ENCODE data around the gene CFAP74. TPM values are rescaled to one million over a fixed set of nuclear protein-coding genes. Genes with fewer than 3 reads are reported as not detected.

The CFAP74 gene
- total and polyA plus RNA-seq, 5 donors from 2014 or later: not detected

DNA sequence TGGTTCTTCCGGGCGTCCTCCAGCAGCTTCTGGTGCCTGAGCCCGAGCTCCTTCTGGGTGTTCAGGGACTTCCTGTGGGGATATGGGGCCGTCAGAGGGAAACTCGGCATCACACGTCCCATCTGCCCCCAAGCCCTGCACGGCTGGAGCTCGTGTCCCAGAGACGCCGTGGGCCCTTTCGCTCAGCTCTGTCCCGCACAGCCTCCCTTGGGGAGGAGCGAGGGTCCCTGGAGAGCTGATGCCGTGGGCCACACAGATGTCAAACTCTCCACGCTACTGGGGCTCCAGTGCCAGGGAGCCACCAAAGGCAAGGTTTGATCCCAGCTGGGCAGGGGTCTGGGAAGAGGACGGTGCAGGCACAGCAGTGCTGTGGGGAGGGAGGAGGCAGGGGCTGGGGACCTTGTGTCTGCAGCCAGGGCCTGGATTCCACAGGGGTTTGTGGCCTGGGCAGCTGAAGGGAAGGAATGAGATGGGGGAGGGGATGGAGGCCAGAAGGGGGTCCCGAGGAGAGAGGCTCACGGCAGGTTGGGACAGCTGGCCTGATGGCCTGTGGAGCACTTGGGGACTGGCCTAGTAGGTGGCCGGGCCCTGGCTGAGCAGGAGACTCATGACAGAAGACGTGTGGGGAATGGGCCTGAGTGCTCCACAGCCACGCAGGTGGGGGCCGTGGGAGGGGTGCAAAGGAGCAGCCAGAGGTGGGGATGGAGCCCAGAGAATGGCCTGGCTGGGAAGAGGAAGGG is 30.4 kb downstream of the CFAP74 start:
- H3K27me3 Mint-ChIP-seq: no peaks in the 10 kb centered on the region
- no peak overlapping the region for H3K27ac Mint-ChIP-seq
- no peak overlapping the region for H3K4me3 ChIP-seq (ENCODE audit: low read depth, low read length)
- peaks cover 0 to 2% (median 0%) of the 10 kb centered on the region in 7 donors for H3K9me3 Mint-ChIP-seq
- H3K36me3 Mint-ChIP-seq: no peaks in the 10 kb centered on the region
- no peaks in the 10 kb centered on the region for H3K36me3 ChIP-seq (ENCODE audit: control insufficient read depth, insufficient read depth, low read length)
- no peaks in the 10 kb centered on the region for H3K4me1 Mint-ChIP-seq
- DNase-seq (no peak), ATAC-seq (ENCODE audit: low read depth in 2 of 2) (no peak)
- no peak overlapping the region for H3K27ac ChIP-seq (ENCODE audit: insufficient read depth, low read length, poor library complexity, severe bottlenecking)
- H3K4me3 Mint-ChIP-seq: no peak overlapping the region
- no peaks in the 10 kb centered on the region for H3K27me3 ChIP-seq (ENCODE audit: control insufficient read depth, insufficient read depth, low read length)
- no peaks in the 10 kb centered on the region for H3K9me3 ChIP-seq (ENCODE audit: control insufficient read depth in 2 of 2, low read length in 2 of 2)
- H3K4me1 ChIP-seq (ENCODE audit: control insufficient read depth, insufficient read depth, low read length, poor library complexity, severe bottlenecking): no peaks in the 10 kb centered on the region

DNA sequence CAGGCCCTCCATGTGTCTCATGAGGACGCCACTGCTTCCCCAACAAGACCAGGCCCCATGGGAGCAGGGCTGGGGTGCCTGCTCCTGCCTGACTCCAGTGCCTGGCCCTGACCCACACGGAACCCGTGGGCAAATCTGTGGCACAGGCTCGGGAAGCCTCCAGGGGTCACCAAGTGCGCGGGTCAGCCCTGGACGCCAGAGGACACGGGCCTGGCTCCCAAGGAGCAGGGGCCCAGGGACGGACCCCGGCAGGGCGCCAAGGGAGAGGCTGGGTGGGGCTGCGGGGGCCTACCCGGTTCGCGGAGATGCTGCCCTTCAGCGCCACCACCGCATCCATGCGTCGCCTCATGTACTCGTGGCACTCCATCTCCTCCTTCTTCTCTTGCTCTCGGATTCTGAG is 31.9 kb downstream of the CFAP74 start:
- Histone ChIP-seq H3K9me3 (ENCODE audit: control insufficient read depth in 2 of 2, low read length in 2 of 2) (no peaks in the 10 kb centered on the region), H3K4me3 (ENCODE audit: low read depth, low read length) (no peak overlapping the region), H3K27ac (ENCODE audit: insufficient read depth, low read length, poor library complexity, severe bottlenecking) (no peak overlapping the region), H3K4me1 (ENCODE audit: control insufficient read depth, insufficient read depth, low read length, poor library complexity, severe bottlenecking) (no peaks in the 10 kb centered on the region), H3K27me3 (ENCODE audit: control insufficient read depth, insufficient read depth, low read length) (no peaks in the 10 kb centered on the region), H3K36me3 (ENCODE audit: control insufficient read depth, insufficient read depth, low read length) (no peaks in the 10 kb centered on the region)
- no peak overlapping the region for H3K4me3 Mint-ChIP-seq
- no peaks in the 10 kb centered on the region for H3K36me3 Mint-ChIP-seq
- H3K9me3 Mint-ChIP-seq: peaks cover 0 to 4% (median 1%) of the 10 kb centered on the region in 7 donors
- H3K27me3 Mint-ChIP-seq: no peaks in the 10 kb centered on the region
- ATAC-seq (ENCODE audit: low read depth in 2 of 2): no peak
- DNase-seq: no peak
- no peak overlapping the region for H3K27ac Mint-ChIP-seq
- H3K4me1 Mint-ChIP-seq: peaks cover 0 to 3% (median 0%) of the 10 kb centered on the region in 4 donors

DNA sequence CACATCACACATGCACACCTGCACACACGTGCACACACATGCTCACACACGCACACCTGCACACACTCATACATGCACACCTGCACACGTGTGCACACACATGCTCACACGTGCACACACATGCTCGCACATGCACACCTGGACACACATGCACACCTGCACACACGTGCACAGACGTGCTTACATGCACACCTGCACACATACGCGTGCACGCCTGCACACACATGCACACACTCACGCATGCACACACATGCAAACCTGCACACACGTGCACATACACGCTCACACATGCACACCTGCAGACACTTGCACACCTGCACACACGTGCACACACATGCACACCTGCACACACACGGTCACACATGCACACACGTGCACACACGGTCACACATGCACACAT is 32.6 kb downstream of the CFAP74 start:
- Histone ChIP-seq H3K27ac (ENCODE audit: insufficient read depth, low read length, poor library complexity, severe bottlenecking) (no peak overlapping the region), H3K27me3 (ENCODE audit: control insufficient read depth, insufficient read depth, low read length) (no peaks in the 10 kb centered on the region), H3K4me3 (ENCODE audit: low read depth, low read length) (no peak overlapping the region), H3K9me3 (ENCODE audit: control insufficient read depth in 2 of 2, low read length in 2 of 2) (no peaks in the 10 kb centered on the region), H3K36me3 (ENCODE audit: control insufficient read depth, insufficient read depth, low read length) (no peaks in the 10 kb centered on the region), H3K4me1 (ENCODE audit: control insufficient read depth, insufficient read depth, low read length, poor library complexity, severe bottlenecking) (no peaks in the 10 kb centered on the region)
- DNase-seq (no peak), ATAC-seq (ENCODE audit: low read depth in 2 of 2) (no peak)
- Mint-ChIP-seq H3K36me3 (no peaks in the 10 kb centered on the region), H3K27ac (no peak overlapping the region), H3K4me1 (peaks cover 0 to 3% (median 0%) of the 10 kb centered on the region in 4 donors), H3K4me3 (no peak overlapping the region), H3K9me3 (peaks cover 0 to 4% (median 1%) of the 10 kb centered on the region in 7 donors), H3K27me3 (no peaks in the 10 kb centered on the region)

DNA sequence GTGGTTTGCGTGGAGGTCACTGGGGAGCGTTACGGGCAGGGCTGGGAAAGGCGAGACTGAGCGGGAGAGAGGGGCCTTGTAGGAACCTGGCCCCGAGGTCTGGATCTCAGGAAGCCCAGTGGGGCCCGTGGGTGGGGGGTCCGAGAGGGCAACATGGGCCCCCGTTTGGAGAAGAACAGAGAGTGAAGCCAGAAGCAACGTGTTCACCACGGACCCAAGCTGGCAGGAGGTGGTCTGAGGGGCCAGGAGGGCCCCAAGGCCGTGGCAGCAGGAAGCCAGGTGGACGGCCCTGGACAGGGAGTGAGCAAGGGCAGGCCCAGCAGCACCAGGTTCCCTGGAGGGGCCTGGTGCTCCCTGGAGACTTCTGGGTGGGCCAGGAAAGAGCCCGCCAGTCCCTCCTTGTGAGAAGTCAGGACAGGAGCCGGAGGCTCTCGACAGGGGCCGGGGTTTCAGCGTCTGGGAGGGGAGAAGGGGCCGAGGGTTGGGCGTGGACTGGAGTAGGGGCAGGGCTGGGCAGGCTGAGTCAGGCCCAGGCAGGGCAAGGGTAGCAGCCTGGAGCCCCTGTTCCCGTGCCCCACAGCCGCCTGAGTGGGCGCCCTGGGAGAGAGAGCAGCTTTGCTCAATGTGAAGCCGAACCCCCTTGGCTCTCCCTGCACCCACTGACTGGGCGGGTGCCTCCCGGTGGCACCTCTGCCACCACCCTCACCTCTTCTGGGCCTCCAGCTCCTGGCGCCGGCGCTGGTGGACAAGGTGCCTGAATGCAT is 33.5 kb downstream of the CFAP74 start:
- no peak overlapping the region for H3K27ac ChIP-seq (ENCODE audit: insufficient read depth, low read length, poor library complexity, severe bottlenecking)
- Mint-ChIP-seq H3K27me3 (no peaks in the 10 kb centered on the region), H3K27ac (no peak overlapping the region), H3K36me3 (no peaks in the 10 kb centered on the region), H3K9me3 (peaks cover 0 to 4% (median 1%) of the 10 kb centered on the region in 7 donors), H3K4me3 (no peak overlapping the region), H3K4me1 (peaks cover 0 to 3% (median 0%) of the 10 kb centered on the region in 4 donors)
- H3K4me3 ChIP-seq (ENCODE audit: low read depth, low read length): no peak overlapping the region
- no peaks in the 10 kb centered on the region for H3K9me3 ChIP-seq (ENCODE audit: control insufficient read depth in 2 of 2, low read length in 2 of 2)
- H3K27me3 ChIP-seq (ENCODE audit: control insufficient read depth, insufficient read depth, low read length): no peaks in the 10 kb centered on the region
- DNase-seq: no peak
- no peaks in the 10 kb centered on the region for H3K4me1 ChIP-seq (ENCODE audit: control insufficient read depth, insufficient read depth, low read length, poor library complexity, severe bottlenecking)
- no peaks in the 10 kb centered on the region for H3K36me3 ChIP-seq (ENCODE audit: control insufficient read depth, insufficient read depth, low read length)
- ATAC-seq (ENCODE audit: low read depth in 2 of 2): no peak

DNA sequence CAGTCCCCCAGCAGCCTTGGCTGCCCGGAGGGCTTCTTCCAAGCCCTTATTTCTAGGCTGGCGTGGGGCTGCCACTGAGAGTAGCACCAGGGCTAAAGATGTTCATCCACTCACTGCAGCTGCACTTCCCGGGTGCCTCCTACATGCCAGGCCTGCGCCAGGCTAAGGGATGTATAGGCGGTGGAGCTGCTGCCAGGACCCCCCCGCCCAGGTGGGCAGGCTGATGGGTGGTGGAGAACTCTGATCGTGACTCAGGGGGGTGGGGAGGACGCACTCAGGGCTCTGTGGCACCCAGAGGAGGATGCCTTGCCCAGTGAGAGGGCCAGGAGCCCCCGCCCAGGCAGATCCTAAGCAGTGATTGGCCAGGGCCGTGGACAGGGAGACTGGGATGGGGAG is 34.1 kb downstream of the CFAP74 start:
- no peak for DNase-seq
- no peaks in the 10 kb centered on the region for H3K36me3 ChIP-seq (ENCODE audit: control insufficient read depth, insufficient read depth, low read length)
- peaks cover 0 to 4% (median 1%) of the 10 kb centered on the region in 7 donors for H3K9me3 Mint-ChIP-seq

DNA sequence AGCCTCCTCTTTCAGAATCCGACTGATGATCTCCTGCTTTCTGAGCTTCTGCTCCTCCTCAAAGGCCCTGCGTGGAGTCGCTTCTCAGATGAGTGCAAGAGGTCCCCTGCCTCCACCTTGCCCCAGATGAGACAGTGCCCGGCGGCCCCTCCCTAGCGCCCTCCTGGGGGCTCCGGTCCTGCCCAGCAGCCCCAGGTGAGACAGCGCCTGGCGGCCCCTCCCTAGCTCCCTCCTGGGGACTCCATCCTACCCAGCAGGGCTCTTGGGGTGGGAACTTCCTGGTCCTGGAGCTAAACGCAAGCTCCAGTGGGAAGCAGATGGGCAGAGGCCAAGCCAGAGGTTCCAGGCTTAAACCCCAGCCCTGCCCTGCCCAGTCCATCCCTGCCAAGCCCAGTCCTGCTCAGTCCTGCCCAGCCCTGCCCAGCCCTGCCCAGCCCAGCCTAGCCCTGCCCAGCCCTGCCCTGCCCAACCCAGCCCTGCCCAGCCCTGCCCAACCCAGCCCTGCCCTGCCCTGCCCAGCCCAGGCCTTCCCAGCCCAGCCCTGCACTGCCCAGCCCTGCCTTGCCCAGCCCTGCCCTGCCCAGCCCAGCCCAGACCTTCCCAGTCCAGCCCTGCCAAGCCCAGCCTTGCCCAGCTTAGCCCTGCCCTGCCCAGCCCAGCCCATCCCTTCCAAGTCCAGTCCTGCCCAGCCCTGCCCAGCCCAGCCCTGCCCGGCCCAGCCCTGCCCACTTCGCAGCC is 34.6 kb downstream of the CFAP74 start:
- H3K9me3 Mint-ChIP-seq: peaks cover 0 to 4% (median 1%) of the 10 kb centered on the region in 7 donors

More for the DNA sequence above, 34.1 kb downstream of the CFAP74 start:
- no peak overlapping the region for H3K27ac Mint-ChIP-seq
- Histone ChIP-seq H3K27ac (ENCODE audit: insufficient read depth, low read length, poor library complexity, severe bottlenecking) (no peak overlapping the region), H3K27me3 (ENCODE audit: control insufficient read depth, insufficient read depth, low read length) (no peaks in the 10 kb centered on the region), H3K9me3 (ENCODE audit: control insufficient read depth in 2 of 2, low read length in 2 of 2) (no peaks in the 10 kb centered on the region), H3K4me1 (ENCODE audit: control insufficient read depth, insufficient read depth, low read length, poor library complexity, severe bottlenecking) (no peaks in the 10 kb centered on the region), H3K4me3 (ENCODE audit: low read depth, low read length) (no peak overlapping the region)
- H3K4me1 Mint-ChIP-seq: peaks cover 0 to 3% (median 0%) of the 10 kb centered on the region in 4 donors
- no peaks in the 10 kb centered on the region for H3K27me3 Mint-ChIP-seq
- no peaks in the 10 kb centered on the region for H3K36me3 Mint-ChIP-seq
- ATAC-seq (ENCODE audit: low read depth in 2 of 2): no peak
- H3K4me3 Mint-ChIP-seq: no peak overlapping the region

DNA sequence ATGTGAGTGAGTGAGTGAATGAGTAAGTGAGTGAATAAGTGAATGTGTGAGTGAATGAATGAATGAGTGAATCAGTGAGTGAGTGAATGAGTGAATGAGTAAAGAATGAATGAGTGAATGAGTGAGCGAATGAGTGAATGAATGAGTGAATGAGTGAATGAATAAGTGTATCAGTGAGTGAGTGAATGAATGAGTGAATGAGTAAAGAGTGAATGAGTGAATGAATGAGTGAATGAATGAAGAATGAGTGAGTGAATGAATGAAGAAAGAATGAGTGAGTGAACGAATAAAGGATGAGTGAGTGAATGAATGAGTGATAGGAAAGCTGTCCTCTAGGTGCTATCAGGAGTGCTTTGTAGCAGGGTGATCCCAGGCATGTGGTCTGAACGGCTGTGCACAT is 35.7 kb downstream of the CFAP74 start:
- Histone ChIP-seq H3K4me3 (ENCODE audit: low read depth, low read length) (no peak overlapping the region), H3K9me3 (ENCODE audit: control insufficient read depth in 2 of 2, low read length in 2 of 2) (no peaks in the 10 kb centered on the region), H3K36me3 (ENCODE audit: control insufficient read depth, insufficient read depth, low read length) (no peaks in the 10 kb centered on the region), H3K4me1 (ENCODE audit: control insufficient read depth, insufficient read depth, low read length, poor library complexity, severe bottlenecking) (no peaks in the 10 kb centered on the region), H3K27ac (ENCODE audit: insufficient read depth, low read length, poor library complexity, severe bottlenecking) (no peak overlapping the region), H3K27me3 (ENCODE audit: control insufficient read depth, insufficient read depth, low read length) (no peaks in the 10 kb centered on the region)
- Mint-ChIP-seq H3K27me3 (no peaks in the 10 kb centered on the region), H3K4me3 (no peak overlapping the region), H3K27ac (no peak overlapping the region), H3K36me3 (no peaks in the 10 kb centered on the region), H3K4me1 (peaks cover 0 to 3% (median 0%) of the 10 kb centered on the region in 4 donors), H3K9me3 (peaks cover 0 to 4% (median 1%) of the 10 kb centered on the region in 7 donors)
- no peak for ATAC-seq (ENCODE audit: low read depth in 2 of 2)
- no peak for DNase-seq

More for the DNA sequence above, 34.6 kb downstream of the CFAP74 start:
- Mint-ChIP-seq H3K36me3 (no peaks in the 10 kb centered on the region), H3K4me1 (peaks cover 0 to 3% (median 0%) of the 10 kb centered on the region in 4 donors), H3K27me3 (no peaks in the 10 kb centered on the region), H3K27ac (no peak overlapping the region), H3K4me3 (no peak overlapping the region)
- no peaks in the 10 kb centered on the region for H3K9me3 ChIP-seq (ENCODE audit: control insufficient read depth in 2 of 2, low read length in 2 of 2)
- no peak for ATAC-seq (ENCODE audit: low read depth in 2 of 2)
- H3K27me3 ChIP-seq (ENCODE audit: control insufficient read depth, insufficient read depth, low read length): no peaks in the 10 kb centered on the region
- H3K27ac ChIP-seq (ENCODE audit: insufficient read depth, low read length, poor library complexity, severe bottlenecking): no peak overlapping the region
- H3K4me1 ChIP-seq (ENCODE audit: control insufficient read depth, insufficient read depth, low read length, poor library complexity, severe bottlenecking): no peaks in the 10 kb centered on the region
- DNase-seq: no peak
- no peaks in the 10 kb centered on the region for H3K36me3 ChIP-seq (ENCODE audit: control insufficient read depth, insufficient read depth, low read length)
- H3K4me3 ChIP-seq (ENCODE audit: low read depth, low read length): no peak overlapping the region
